OCI-LY1 (cell line): Measurements from ENCODE around the gene MGRN1.

Experiments
- H2AFZ ChIP-seq: fragments of 200-600 bp; sonication (generic), shearing (Covaris generic); 2 replicates; pipeline ENCODE4 v1.6.0; 2014; ENCODE audit warnings: antibody characterized with exemption, mild to moderate bottlenecking, low read length
- H3F3A ChIP-seq: fragments of 200-600 bp; sonication (generic), shearing (Covaris generic); 2 replicates; pipeline ENCODE4 v1.6.0; 2014; ENCODE audit warnings: mild to moderate bottlenecking, antibody characterized with exemption, low read length, moderate library complexity; ENCODE audit not compliant: insufficient read depth
- H3K27ac ChIP-seq: fragments of 200-600 bp; sonication (generic); 2 replicates; pipeline ENCODE4 v1.5.1; 2014; ENCODE audit warnings: low read length, mixed run types, mild to moderate bottlenecking, low read depth; ENCODE audit not compliant: poor library complexity, severe bottlenecking
- H3K27me3 ChIP-seq: fragments of 200-600 bp; sonication (generic); 2 replicates; pipeline ENCODE4 v1.6.0; 2014; ENCODE audit warnings: antibody characterized with exemption, mild to moderate bottlenecking, low read length, moderate library complexity; ENCODE audit not compliant: insufficient read depth
- H3K36me3 ChIP-seq: fragments of 200-600 bp; sonication (generic); 2 replicates; pipeline ENCODE4 v1.6.1; 2014; ENCODE audit warnings: mild to moderate bottlenecking, antibody characterized with exemption, low read length, moderate library complexity, mixed read lengths; ENCODE audit not compliant: insufficient read depth
- H3K4me1 ChIP-seq: fragments of 200-600 bp; sonication (generic); 2 replicates; pipeline ENCODE4 v1.5.1; 2014; ENCODE audit warnings: mild to moderate bottlenecking, low read length, moderate library complexity; ENCODE audit not compliant: insufficient read depth, severe bottlenecking
- H3K4me2 ChIP-seq: fragments of 200-600 bp; sonication (generic), shearing (Covaris generic); 2 replicates; pipeline ENCODE4 v1.6.1; 2014; ENCODE audit warnings: low read length
- H3K4me3 ChIP-seq: fragments of 200-600 bp; sonication (generic); 2 replicates; pipeline ENCODE4 v1.5.1; 2014; ENCODE audit warnings: low read length, low read depth, mild to moderate bottlenecking, mixed read lengths; ENCODE audit not compliant: poor library complexity, severe bottlenecking
- H3K79me2 ChIP-seq: fragments of 200-600 bp; shearing (Covaris generic); 2 replicates; pipeline ENCODE4 v1.6.1; 2016; ENCODE audit warnings: mixed run types, low read length, mixed read lengths; ENCODE audit not compliant: insufficient read depth
- H3K9ac ChIP-seq: fragments of 200-600 bp; sonication (generic), shearing (Covaris generic); 2 replicates; pipeline ENCODE4 v1.6.1; 2014; ENCODE audit warnings: mild to moderate bottlenecking, low read length, mixed read lengths
- H3K9me2 ChIP-seq: fragments of 200-600 bp; sonication (generic), shearing (Covaris generic); 2 replicates; pipeline ENCODE4 v1.6.1; 2014; ENCODE audit warnings: low read depth, mild to moderate bottlenecking, low read length, mixed read lengths
- H3K9me3 ChIP-seq: fragments of 200-600 bp; shearing (Covaris generic); 2 replicates; pipeline ENCODE4 v1.6.1; 2014; ENCODE audit warnings: low read length, mixed read lengths
- H4K20me1 ChIP-seq: fragments of 200-600 bp; sonication (generic), shearing (Covaris generic); 2 replicates; pipeline ENCODE4 v1.6.0; 2016; ENCODE audit warnings: mild to moderate bottlenecking, low read length; ENCODE audit not compliant: insufficient read depth
- CTCF ChIP-seq: fragments of 200-600 bp; sonication (generic), shearing (Covaris generic); IDR thresholded peaks from 2 replicates; pipeline ENCODE4 v1.5.1; 2017; ENCODE audit warnings: mild to moderate bottlenecking, antibody characterized with exemption, low read length, moderate library complexity, mixed read lengths
- EZH2 ChIP-seq: fragments of 200-600 bp; sonication (generic), shearing (Covaris generic); IDR thresholded peaks from 2 replicates; pipeline ENCODE4 v1.8.0; 2017; ENCODE audit warnings: borderline replicate concordance, mixed run types, mild to moderate bottlenecking, antibody characterized with exemption, low read length, moderate library complexity, mixed read lengths

MGRN1 gene

GRCh38 chr16:4664538-4665418, 40.2 kb downstream of the MGRN1 start:
- TF ChIP-seq EZH2: no peak
- no peak for TF ChIP-seq CTCF
- no peak overlapping the region for H3K4me2 ChIP-seq
- no peak overlapping the region for H2AFZ ChIP-seq

GRCh38 chr16:4666537-4667202, 42.0 kb downstream of the MGRN1 start:
- no peaks in the 10 kb centered on the region for H3K9me3 ChIP-seq
- H3K4me1 ChIP-seq: peaks cover 19% of the 10 kb centered on the region
- no peak for TF ChIP-seq CTCF
- TF ChIP-seq EZH2: no peak
- no peaks in the 10 kb centered on the region for H3K9me2 ChIP-seq
- H3K27ac ChIP-seq: no peak overlapping the region
- no peaks in the 10 kb centered on the region for H3F3A ChIP-seq
- peaks cover 49% of the 10 kb centered on the region for H3K36me3 ChIP-seq
- H3K27me3 ChIP-seq: no peaks in the 10 kb centered on the region
- no peak overlapping the region for H2AFZ ChIP-seq
- H3K79me2 ChIP-seq: no peaks in the 10 kb centered on the region
- H4K20me1 ChIP-seq: no peaks in the 10 kb centered on the region
- H3K9ac ChIP-seq: no peak overlapping the region
- no peak overlapping the region for H3K4me3 ChIP-seq
- no peak overlapping the region for H3K4me2 ChIP-seq

More at GRCh38 chr16:4664538-4665418, 40.2 kb downstream of the MGRN1 start:
- no peaks in the 10 kb centered on the region for H3K9me2 ChIP-seq
- H3K9me3 ChIP-seq: no peaks in the 10 kb centered on the region
- H3K4me3 ChIP-seq: no peak overlapping the region
- H3K27ac ChIP-seq: no peak overlapping the region
- no peaks in the 10 kb centered on the region for H3K27me3 ChIP-seq
- no peaks in the 10 kb centered on the region for H3K79me2 ChIP-seq
- peaks cover 44% of the 10 kb centered on the region for H3K36me3 ChIP-seq
- H3K4me1 ChIP-seq: peaks cover 19% of the 10 kb centered on the region
- no peak overlapping the region for H3K9ac ChIP-seq
- H4K20me1 ChIP-seq: no peaks in the 10 kb centered on the region
- no peaks in the 10 kb centered on the region for H3F3A ChIP-seq

- no peak overlapping the region for H3K27ac ChIP-seq
- H3K9me3 ChIP-seq: no peaks in the 10 kb centered on the region
- H3K4me3 ChIP-seq: no peak overlapping the region
- no peaks in the 10 kb centered on the region for H3K27me3 ChIP-seq
- peaks cover 19% of the 10 kb centered on the region for H3K4me1 ChIP-seq
- TF ChIP-seq EZH2: no peak
- TF ChIP-seq CTCF: no peak
- H3K79me2 ChIP-seq: no peaks in the 10 kb centered on the region
- no peaks in the 10 kb centered on the region for H4K20me1 ChIP-seq
- no peaks in the 10 kb centered on the region for H3F3A ChIP-seq
- no peak overlapping the region for H3K9ac ChIP-seq
- no peak overlapping the region for H3K4me2 ChIP-seq
- no peaks in the 10 kb centered on the region for H3K9me2 ChIP-seq
- H2AFZ ChIP-seq: no peak overlapping the region
- H3K36me3 ChIP-seq: peaks cover 49% of the 10 kb centered on the region
Measured at GRCh38 chr16:4667203-4667963, 42.8 kb downstream of the MGRN1 start.
